DOHH2 (cell line): Measurements from ENCODE around the gene IL1A.

Experiments
- H3F3A ChIP-seq: fragments of 200-600 bp; sonication (generic), shearing (Covaris generic); 2 replicates; pipeline ENCODE4 v1.6.0; 2016; ENCODE audit warnings: antibody characterized with exemption, mild to moderate bottlenecking; ENCODE audit not compliant: control insufficient read depth, insufficient read depth
- H3K27ac ChIP-seq: fragments of 200-600 bp; sonication (generic); 2 replicates; pipeline ENCODE4 v1.5.1; 2014; ENCODE audit warnings: low read depth, mild to moderate bottlenecking, low read length, moderate library complexity
- H3K27me3 ChIP-seq: fragments of 200-600 bp; sonication (generic); 2 replicates; pipeline ENCODE4 v1.6.1; 2014; ENCODE audit warnings: mild to moderate bottlenecking, low read length, mixed read lengths; ENCODE audit not compliant: control insufficient read depth
- H3K36me3 ChIP-seq: fragments of 200-600 bp; sonication (generic); 2 replicates; pipeline ENCODE4 v1.6.1; 2014; ENCODE audit warnings: mild to moderate bottlenecking, low read length, moderate library complexity, mixed read lengths; ENCODE audit not compliant: control insufficient read depth
- H3K4me1 ChIP-seq: fragments of 200-600 bp; sonication (generic); 2 replicates; pipeline ENCODE4 v1.6.1; 2014; ENCODE audit warnings: mild to moderate bottlenecking, low read length, mixed read lengths; ENCODE audit not compliant: control insufficient read depth
- H3K4me2 ChIP-seq: fragments of 200-600 bp; sonication (generic); 2 replicates; pipeline ENCODE4 v1.6.0; 2014; ENCODE audit warnings: mild to moderate bottlenecking, low read length, moderate library complexity
- H3K4me3 ChIP-seq: fragments of 200-600 bp; sonication (generic); 2 replicates; pipeline ENCODE4 v1.5.1; 2014; ENCODE audit warnings: mild to moderate bottlenecking, low read length, mixed read lengths
- H3K79me2 ChIP-seq: fragments of 200-600 bp; sonication (generic); 2 replicates; pipeline ENCODE4 v1.6.1; 2014; ENCODE audit warnings: mild to moderate bottlenecking, low read length, mixed read lengths; ENCODE audit not compliant: control insufficient read depth
- H3K9me2 ChIP-seq: fragments of 200-600 bp; sonication (generic); replicated peaks from 2 replicates; pipeline ENCODE4 v1.6.1; 2014; ENCODE audit warnings: mild to moderate bottlenecking, low read length, mixed read lengths; ENCODE audit not compliant: control insufficient read depth
- H3K9me3 ChIP-seq: fragments of 200-600 bp; sonication (generic); 2 replicates; pipeline ENCODE4 v1.6.1; 2014; ENCODE audit warnings: antibody characterized with exemption, low read length, mixed read lengths; ENCODE audit not compliant: control insufficient read depth, insufficient read depth
- H4K20me1 ChIP-seq: fragments of 200-600 bp; sonication (generic); 2 replicates; pipeline ENCODE4 v1.6.0; 2014; ENCODE audit warnings: low read depth, mild to moderate bottlenecking, antibody characterized with exemption, low read length, moderate library complexity; ENCODE audit not compliant: control insufficient read depth, insufficient read depth
- EZH2phosphoT487 ChIP-seq: fragments of 200-600 bp; sonication (generic); IDR thresholded peaks from 2 replicates; pipeline ENCODE4 v1.6.1; 2017; ENCODE audit warnings: borderline replicate concordance, mild to moderate bottlenecking, antibody characterized with exemption, low read length, moderate library complexity, mixed read lengths
- TF ChIP-seq, protein P1 (sequence below): fragments of 200-600 bp; sonication (generic); IDR thresholded peaks from one replicate; pipeline ENCODE4 v1.5.1; 2014; ENCODE audit warnings: antibody characterized with exemption, mild to moderate bottlenecking, low read depth, low read length; ENCODE audit not compliant: poor library complexity, severe bottlenecking

IL1A gene

GRCh38 chr2:112740527-112740926, 43.8 kb downstream of the IL1A start:
- Histone ChIP-seq H3K27me3 (no peaks in the 10 kb centered on the region), H3K4me3 (no peak overlapping the region), H3K9me2 (no peaks in the 10 kb centered on the region), H3K4me2 (no peak overlapping the region), H3K9me3 (no peaks in the 10 kb centered on the region), H4K20me1 (no peaks in the 10 kb centered on the region), H3F3A (peaks cover 4% of the 10 kb centered on the region; the same call in 1 of the 2 replicates), H3K79me2 (no peaks in the 10 kb centered on the region), H3K36me3 (peaks cover 75% of the 10 kb centered on the region), H3K4me1 (no peaks in the 10 kb centered on the region), H3K27ac (no peak overlapping the region)
- TF ChIP-seq, protein P1, sequence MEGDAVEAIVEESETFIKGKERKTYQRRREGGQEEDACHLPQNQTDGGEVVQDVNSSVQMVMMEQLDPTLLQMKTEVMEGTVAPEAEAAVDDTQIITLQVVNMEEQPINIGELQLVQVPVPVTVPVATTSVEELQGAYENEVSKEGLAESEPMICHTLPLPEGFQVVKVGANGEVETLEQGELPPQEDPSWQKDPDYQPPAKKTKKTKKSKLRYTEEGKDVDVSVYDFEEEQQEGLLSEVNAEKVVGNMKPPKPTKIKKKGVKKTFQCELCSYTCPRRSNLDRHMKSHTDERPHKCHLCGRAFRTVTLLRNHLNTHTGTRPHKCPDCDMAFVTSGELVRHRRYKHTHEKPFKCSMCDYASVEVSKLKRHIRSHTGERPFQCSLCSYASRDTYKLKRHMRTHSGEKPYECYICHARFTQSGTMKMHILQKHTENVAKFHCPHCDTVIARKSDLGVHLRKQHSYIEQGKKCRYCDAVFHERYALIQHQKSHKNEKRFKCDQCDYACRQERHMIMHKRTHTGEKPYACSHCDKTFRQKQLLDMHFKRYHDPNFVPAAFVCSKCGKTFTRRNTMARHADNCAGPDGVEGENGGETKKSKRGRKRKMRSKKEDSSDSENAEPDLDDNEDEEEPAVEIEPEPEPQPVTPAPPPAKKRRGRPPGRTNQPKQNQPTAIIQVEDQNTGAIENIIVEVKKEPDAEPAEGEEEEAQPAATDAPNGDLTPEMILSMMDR, result no peak
- no peak for TF ChIP-seq EZH2phosphoT487

DNA sequence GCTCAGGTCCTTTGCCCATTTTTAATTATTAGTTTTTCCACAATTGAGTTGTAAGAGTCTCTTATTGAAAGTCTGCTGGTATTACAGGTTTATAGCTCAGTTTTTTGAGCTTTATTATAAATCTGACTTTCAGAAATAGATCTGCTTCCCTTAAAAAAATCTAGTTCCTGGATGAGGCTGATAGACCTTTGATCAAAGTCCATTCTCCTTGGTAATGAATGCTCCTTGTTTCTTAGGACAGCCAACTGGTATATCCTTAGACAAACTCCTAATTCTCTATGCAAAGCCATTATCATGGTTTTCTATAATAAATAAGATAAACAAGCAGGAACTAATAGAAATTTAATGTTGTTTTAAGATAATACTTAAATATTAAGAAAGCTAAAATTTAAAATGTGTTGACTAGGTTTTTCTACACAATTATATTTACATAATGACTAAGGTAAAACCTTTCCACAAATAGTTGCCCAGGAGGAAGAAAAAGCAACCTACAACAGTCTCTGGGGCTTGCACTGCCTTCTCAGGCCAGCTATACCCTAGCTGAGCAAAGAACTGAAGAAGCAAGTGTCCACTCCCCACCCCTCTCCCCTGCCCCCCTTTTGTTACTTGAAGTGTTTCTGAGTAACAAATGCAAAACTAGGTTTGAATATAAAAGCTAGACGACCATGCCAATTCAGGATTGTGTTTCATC, 46.6 kb downstream of the IL1A start:
- no peaks in the 10 kb centered on the region for H3K9me3 ChIP-seq
- no peak overlapping the region for H3K27ac ChIP-seq
- H3K4me3 ChIP-seq, result no peak overlapping the region
- H3K79me2 ChIP-seq, result no peaks in the 10 kb centered on the region
- no peaks in the 10 kb centered on the region for H3K9me2 ChIP-seq
- no peaks in the 10 kb centered on the region for H3K27me3 ChIP-seq
- H3K36me3 ChIP-seq, result peaks cover 53% of the 10 kb centered on the region
- TF ChIP-seq, protein P1, result no peak
- no peak for TF ChIP-seq EZH2phosphoT487
- H3F3A ChIP-seq, result peaks cover 4% of the 10 kb centered on the region; the same call in 1 of the 2 replicates
- no peaks in the 10 kb centered on the region for H3K4me1 ChIP-seq
- H4K20me1 ChIP-seq, result no peaks in the 10 kb centered on the region
- no peak overlapping the region for H3K4me2 ChIP-seq

GRCh38 chr2:112733871-112734270, 50.4 kb downstream of the IL1A start:
- Histone ChIP-seq H3K79me2 (no peaks in the 10 kb centered on the region), H3K27ac (no peak overlapping the region), H3K4me2 (no peak overlapping the region), H3F3A (peaks cover 4% of the 10 kb centered on the region; the same call in 1 of the 2 replicates), H3K9me3 (no peaks in the 10 kb centered on the region), H4K20me1 (no peaks in the 10 kb centered on the region), H3K4me1 (no peaks in the 10 kb centered on the region), H3K4me3 (no peak overlapping the region), H3K27me3 (no peaks in the 10 kb centered on the region), H3K36me3 (peaks cover 20% of the 10 kb centered on the region), H3K9me2 (no peaks in the 10 kb centered on the region)
- TF ChIP-seq EZH2phosphoT487, result no peak
- TF ChIP-seq, protein P1, result no peak
